H1 (cell line): ENCODE measurements around the gene STAM. TPM values are rescaled to one million over a fixed set of nuclear protein-coding genes. Genes with fewer than 3 reads are reported as not detected.

Experiments used
- CTCF ChIA-PET: fragments of 300-600 bp; sonication (Branson Sonifier 250); formaldehyde crosslinking; loops from one replicate; lab custom pipeline; 2021; ENCODE audit not compliant: partially characterized antibody; lab: Charles Lee
- POLR2A ChIA-PET: fragments of 300-600 bp; sonication (Branson Sonifier 250); formaldehyde crosslinking; loops from one replicate; lab custom pipeline; 2021; ENCODE audit warnings: inconsistent platforms; ENCODE audit not compliant: partially characterized antibody; lab: Charles Lee
- DNase-seq, 2 experiments: peaks; one replicate each; pipeline versions ENCODE4 v3.0.0 to v3.0.0-alpha.2; 2010 to 2022; ENCODE audit warnings: low spot score in 2 of 2, low read depth in 1 of 2, mixed read lengths in 1 of 2
- FAIRE-seq: peaks from 2 replicates; lab custom pipeline; 2011; peaks lifted over from hg19 to GRCh38; lab: Jason Lieb, UNC
- H2AFZ ChIP-seq: 2 replicates; pipeline ENCODE4 v1.8.1; 2012; ENCODE audit warnings: low read length, inconsistent platforms
- H2AK5ac ChIP-seq: 2 replicates; pipeline ENCODE4 v1.6.1; 2013; ENCODE audit warnings: low read depth, low read length
- H2BK120ac ChIP-seq: replicated peaks from 2 replicates; pipeline ENCODE3; 2013; ENCODE audit warnings: low read depth, low read length, inconsistent platforms
- H2BK12ac ChIP-seq: 2 replicates; pipeline ENCODE4 v1.6.1; 2013; ENCODE audit warnings: low read depth, low read length
- H2BK15ac ChIP-seq: 2 replicates; pipeline ENCODE4 v1.6.1; 2013; ENCODE audit warnings: low read length
- H2BK20ac ChIP-seq: 2 replicates; pipeline ENCODE4 v1.6.1; 2013; ENCODE audit warnings: low read length
- H2BK5ac ChIP-seq: 2 replicates; pipeline ENCODE4 v1.6.1; 2013; ENCODE audit warnings: low read depth, low read length
- H3K14ac ChIP-seq: 2 replicates; pipeline ENCODE4 v1.6.1; 2013; ENCODE audit warnings: inconsistent platforms; ENCODE audit not compliant: insufficient read length
- H3K18ac ChIP-seq: 2 replicates; pipeline ENCODE4 v1.6.1; 2013; ENCODE audit warnings: low read length; ENCODE audit errors: extremely low read depth
- H3K23ac ChIP-seq: 2 replicates; pipeline ENCODE4 v1.6.1; 2013; ENCODE audit warnings: inconsistent platforms; ENCODE audit not compliant: insufficient read length
- H3K23me2 ChIP-seq: 2 replicates; pipeline ENCODE4 v1.6.1; 2013; ENCODE audit warnings: low read depth, low read length
- H3K27ac ChIP-seq: 2 replicates; pipeline ENCODE4 v1.6.1; 2011; ENCODE audit warnings: low read depth, low read length, inconsistent platforms
- H3K27me3 ChIP-seq, 4 experiments: replicated peaks in 1 of 4; 1 replicate in 1 of 4; 2 replicates in 3 of 4; pipeline versions ENCODE4 v1.6.1 to v1.8.1; 2011 to 2013; ENCODE audit warnings: low read length in 3 of 4, mild to moderate bottlenecking in 3 of 4, inconsistent platforms in 2 of 4, mixed read lengths in 2 of 4, moderate library complexity in 1 of 4; ENCODE audit not compliant: control insufficient read depth in 3 of 4, insufficient read depth in 3 of 4; ENCODE audit errors: extremely low read depth in 1 of 4
- H3K36me3 ChIP-seq, 4 experiments: 2 replicates each; pipeline versions ENCODE4 v1.6.1 to v1.8.1; 2011 to 2013; ENCODE audit warnings: mild to moderate bottlenecking in 4 of 4, low read length in 3 of 4, moderate library complexity in 2 of 4, control low read depth in 1 of 4, inconsistent platforms in 1 of 4; ENCODE audit not compliant: insufficient read depth in 4 of 4, control insufficient read depth in 2 of 4
- H3K4ac ChIP-seq: replicated peaks from 2 replicates; pipeline ENCODE3; 2013; ENCODE audit warnings: low read length, low read depth, mixed read lengths, inconsistent platforms; ENCODE audit not compliant: insufficient read length
- H3K4me1 ChIP-seq, 4 experiments: replicated peaks in 1 of 4; 1 replicate in 1 of 4; 2 replicates in 3 of 4; pipeline versions ENCODE4 v1.6.1 to v1.8.1; 2011 to 2013; ENCODE audit warnings: low read length in 3 of 4, inconsistent platforms in 2 of 4, mixed read lengths in 1 of 4; ENCODE audit not compliant: insufficient read depth in 4 of 4, control insufficient read depth in 3 of 4
- H3K4me2 ChIP-seq, 2 experiments: 2 replicates each; pipeline versions ENCODE4 v1.6.1 to v1.8.1; 2011 to 2013; ENCODE audit warnings: low read depth in 2 of 2, low read length in 2 of 2, control low read depth in 1 of 2, inconsistent platforms in 1 of 2, mild to moderate bottlenecking in 1 of 2; ENCODE audit not compliant: insufficient read depth in 1 of 2
- H3K4me3 ChIP-seq, 4 experiments: fragments of 200-600, 300-600 bp in 1 of 4; sonication (generic), shearing (Covaris generic), sonication (Bioruptor Twin) in 1 of 4; 2 replicates each; pipeline versions ENCODE4 v1.5.1 to v1.8.1; 2011 to 2016; ENCODE audit warnings: low read length in 4 of 4, low read depth in 3 of 4, control low read depth in 2 of 4, inconsistent platforms in 2 of 4, mild to moderate bottlenecking in 2 of 4, mixed read lengths in 1 of 4, moderate library complexity in 1 of 4; ENCODE audit not compliant: insufficient read depth in 2 of 4; ENCODE audit errors: extremely low read depth in 1 of 4
- H3K56ac ChIP-seq: replicated peaks from 2 replicates; pipeline ENCODE3; 2013; ENCODE audit warnings: low read depth, mild to moderate bottlenecking, mixed read lengths, low read length, inconsistent platforms; ENCODE audit not compliant: insufficient read length
- H3K79me1 ChIP-seq: 2 replicates; pipeline ENCODE4 v1.6.1; 2013; ENCODE audit warnings: low read depth, low read length, control low read depth
- H3K79me2 ChIP-seq, 2 experiments: 2 replicates each; pipeline versions ENCODE4 v1.6.1 to v1.8.1; 2012 to 2013; ENCODE audit warnings: low read length in 2 of 2, mild to moderate bottlenecking in 2 of 2, inconsistent platforms in 1 of 2; ENCODE audit not compliant: insufficient read depth in 2 of 2, control insufficient read depth in 1 of 2
- H3K9ac ChIP-seq, 4 experiments: replicated peaks in 1 of 4; 1 replicate in 1 of 4; 2 replicates in 3 of 4; pipeline versions ENCODE4 v1.6.1 to v1.8.1; 2011 to 2013; ENCODE audit warnings: low read depth in 3 of 4, low read length in 3 of 4, control low read depth in 2 of 4, mild to moderate bottlenecking in 2 of 4, moderate library complexity in 2 of 4, inconsistent platforms in 1 of 4; ENCODE audit errors: extremely low read depth in 1 of 4
- H3K9me3 ChIP-seq, 2 experiments: 2 replicates each; pipeline versions ENCODE4 v1.6.1 to v1.8.1; 2012 to 2013; ENCODE audit warnings: mild to moderate bottlenecking in 2 of 2, moderate library complexity in 2 of 2, control low read depth in 1 of 2, inconsistent platforms in 1 of 2, low read depth in 1 of 2, low read length in 1 of 2, mixed read lengths in 1 of 2; ENCODE audit not compliant: insufficient read depth in 2 of 2
- H4K20me1 ChIP-seq, 2 experiments: replicated peaks in 1 of 2; 2 replicates each; pipeline versions ENCODE3 to v1.8.1; 2011 to 2013; ENCODE audit warnings: inconsistent platforms in 2 of 2, low read length in 2 of 2, mild to moderate bottlenecking in 1 of 2; ENCODE audit not compliant: insufficient read depth in 2 of 2, control insufficient read depth in 1 of 2
- H4K5ac ChIP-seq: 2 replicates; pipeline ENCODE4 v1.6.1; 2013; ENCODE audit warnings: low read length, low read depth, mixed read lengths, inconsistent platforms; ENCODE audit not compliant: insufficient read length
- H4K8ac ChIP-seq: 2 replicates; pipeline ENCODE4 v1.8.0; 2013; ENCODE audit warnings: mild to moderate bottlenecking, moderate library complexity, low read length, inconsistent platforms; ENCODE audit not compliant: insufficient read depth; ENCODE audit errors: extremely low read depth
- H4K91ac ChIP-seq: replicated peaks from 2 replicates; pipeline ENCODE3; 2013; ENCODE audit warnings: low read length, mixed read lengths, inconsistent platforms; ENCODE audit not compliant: insufficient read length
- TEAD4 ChIP-seq: IDR thresholded peaks from 2 replicates; pipeline ENCODE4 v1.6.1; 2012; ENCODE audit warnings: low read depth, low read length, inconsistent platforms, mixed read lengths
- WGBS, 2 experiments: shearing (Covaris generic) in 1 of 2; methylation state at CpG; one replicate each; pipeline versions ENCODE4 v1.1.6 to v1.1.7; 2013 to 2015; ENCODE audit warnings: low lambda C conversion rate in 2 of 2, mixed read lengths in 2 of 2, inconsistent platforms in 1 of 2, low coverage in 1 of 2, missing lambda C conversion rate in 1 of 2; ENCODE audit not compliant: insufficient replicate concordance in 2 of 2, insufficient coverage in 1 of 2, insufficient read length in 1 of 2; ENCODE audit errors: extremely low coverage in 1 of 2, missing lambda C conversion rate in 1 of 2; 5-methylcytosine and 5-hydroxymethylcytosine counted together
- polyA plus RNA-seq, 7 experiments: library from polyadenylated mRNA; depleted of rRNA in 3 of 7; stranded (reverse) in 5 of 7; unstranded in 2 of 7; fragments of >200 nt in 5 of 7; fragments of 200-250 nt in 2 of 7; gene quantifications; 1 replicate in 5 of 7; 2 replicates in 1 of 7; 4 replicates in 1 of 7; pipeline versions ENCODE4 v1.2.1 to v1.2.3, GENCODE V29; 2011 to 2013; ENCODE audit warnings: missing spikeins in 2 of 7, mixed read lengths in 2 of 7
- total RNA-seq: library from RNA; stranded (reverse); fragmentation: NEBNext Ultra II Directional; extraction: Animal tissue kit (Norgen Biotek cat#: 25700); gene quantifications from 2 replicates; pipeline ENCODE4 v1.2.1, GENCODE V29; 2021
- TF ChIP-seq, protein P1 (sequence below): IDR thresholded peaks from 2 replicates; pipeline ENCODE4 v1.6.1; 2012; ENCODE audit warnings: inconsistent platforms

The STAM gene
- total and polyA plus RNA-seq, 2 of the 8 experiments (the other 6 are each of a cell fraction or from before 2014, with no cell fraction given): 22.0 to 27.8 TPM

DNA sequence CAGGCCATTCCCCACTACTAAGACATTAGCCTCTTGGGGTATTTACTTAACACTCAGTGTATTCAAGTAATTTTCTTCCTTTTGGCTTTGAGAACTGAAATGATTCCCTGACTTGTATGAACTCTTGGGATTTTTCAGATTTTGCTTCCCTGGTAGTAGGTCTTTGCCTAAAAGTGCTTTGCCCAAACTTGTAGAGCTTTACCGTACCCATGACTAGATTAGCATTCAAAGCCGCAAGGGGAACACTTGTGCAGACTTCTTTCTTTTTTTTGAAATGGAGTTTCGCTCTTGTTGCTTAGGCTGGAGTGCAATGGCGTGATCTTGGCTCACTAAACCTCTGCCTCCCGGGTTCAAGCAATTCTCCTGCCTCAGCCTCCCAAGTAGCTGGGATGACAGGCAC is 6.1 kb upstream of the STAM start:
- Histone ChIP-seq H3K4ac (no peak overlapping the region), H3K79me1 (no peaks in the 10 kb centered on the region), H4K91ac (no peak overlapping the region), H3K56ac (no peak overlapping the region), H2AFZ (no peak overlapping the region), H3K27me3 (no peaks in the 10 kb centered on the region), H4K5ac (no peak overlapping the region), H3K9ac (no peak overlapping the region), H3K27ac (no peak overlapping the region), H3K4me3 (no peak overlapping the region), H3K18ac (no peak overlapping the region), H2BK120ac (no peak overlapping the region), H2BK12ac (no peak overlapping the region), H3K79me2 (peaks cover 0 to 13% of the 10 kb centered on the region in 2 experiments; a peak in 3 of 4 replicates), H4K20me1 (no peaks in the 10 kb centered on the region), H2AK5ac (no peak overlapping the region), H4K8ac (no peak overlapping the region), H2BK5ac (no peak overlapping the region), H2BK15ac (no peak overlapping the region), H3K14ac (no peak overlapping the region), H3K23ac (no peak overlapping the region), H2BK20ac (no peak overlapping the region), H3K23me2 (no peaks in the 10 kb centered on the region), H3K4me2 (no peak overlapping the region), H3K4me1 (no peaks in the 10 kb centered on the region), H3K36me3 (no peaks in the 10 kb centered on the region), H3K9me3 (no peaks in the 10 kb centered on the region)
- DNase-seq (no peak), FAIRE-seq (no peak)
- 88% methylated on average over 5 of the region's 5 CpGs; no CpG with 5 or more reads in 1 of the 2 experiments for WGBS, 2 experiments
- TF ChIP-seq, protein P1, sequence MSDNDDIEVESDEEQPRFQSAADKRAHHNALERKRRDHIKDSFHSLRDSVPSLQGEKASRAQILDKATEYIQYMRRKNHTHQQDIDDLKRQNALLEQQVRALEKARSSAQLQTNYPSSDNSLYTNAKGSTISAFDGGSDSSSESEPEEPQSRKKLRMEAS: no peak
- TF ChIP-seq TEAD4: no peak
- CTCF ChIA-PET: interaction anchor here (0.7 to 1.0 kb wide), 2 partner anchors 32 to 104 kb away, joined by 3 read pairs; no protein-coding TSS in a partner anchor
- POLR2A ChIA-PET: no interaction called here
